SU-DHL-6 (cell line): Measurements from ENCODE around the gene GCNT4.

Experiments used
- EZH2phosphoT487 ChIP-seq: fragments of 200-600 bp; sonication (generic), shearing (Covaris generic); conservative IDR thresholded peaks from 2 replicates; pipeline ENCODE4 v1.6.1; 2018; ENCODE audit warnings: mild to moderate bottlenecking, antibody characterized with exemption, low read length, moderate library complexity, mixed read lengths
- TF ChIP-seq, protein P1 (sequence below): fragments of 200-600 bp; sonication (generic); IDR thresholded peaks from one replicate; pipeline ENCODE4 v1.5.1; 2017; ENCODE audit warnings: antibody characterized with exemption, mild to moderate bottlenecking, low read length, moderate library complexity; ENCODE audit not compliant: insufficient read depth, poor library complexity, severe bottlenecking

DNA sequence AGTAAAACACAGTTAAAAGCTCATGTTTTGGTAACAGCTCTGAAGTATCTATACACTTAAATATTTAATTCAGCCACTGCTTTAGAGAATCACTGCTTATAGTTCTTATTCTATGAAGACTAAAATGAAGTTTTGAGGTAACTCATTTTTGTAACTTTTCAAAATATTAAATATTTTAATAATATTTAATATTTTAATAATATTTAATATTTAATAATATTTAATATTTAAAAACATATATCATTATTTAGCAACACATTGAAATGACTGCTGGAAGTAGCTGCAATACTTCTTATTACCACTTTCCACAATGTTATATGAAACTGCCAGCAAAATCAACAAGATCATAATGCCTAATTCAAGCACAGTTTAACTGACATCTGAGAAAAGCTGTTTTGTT, 18.7 kb upstream of the GCNT4 start:
- TF ChIP-seq, protein P1, sequence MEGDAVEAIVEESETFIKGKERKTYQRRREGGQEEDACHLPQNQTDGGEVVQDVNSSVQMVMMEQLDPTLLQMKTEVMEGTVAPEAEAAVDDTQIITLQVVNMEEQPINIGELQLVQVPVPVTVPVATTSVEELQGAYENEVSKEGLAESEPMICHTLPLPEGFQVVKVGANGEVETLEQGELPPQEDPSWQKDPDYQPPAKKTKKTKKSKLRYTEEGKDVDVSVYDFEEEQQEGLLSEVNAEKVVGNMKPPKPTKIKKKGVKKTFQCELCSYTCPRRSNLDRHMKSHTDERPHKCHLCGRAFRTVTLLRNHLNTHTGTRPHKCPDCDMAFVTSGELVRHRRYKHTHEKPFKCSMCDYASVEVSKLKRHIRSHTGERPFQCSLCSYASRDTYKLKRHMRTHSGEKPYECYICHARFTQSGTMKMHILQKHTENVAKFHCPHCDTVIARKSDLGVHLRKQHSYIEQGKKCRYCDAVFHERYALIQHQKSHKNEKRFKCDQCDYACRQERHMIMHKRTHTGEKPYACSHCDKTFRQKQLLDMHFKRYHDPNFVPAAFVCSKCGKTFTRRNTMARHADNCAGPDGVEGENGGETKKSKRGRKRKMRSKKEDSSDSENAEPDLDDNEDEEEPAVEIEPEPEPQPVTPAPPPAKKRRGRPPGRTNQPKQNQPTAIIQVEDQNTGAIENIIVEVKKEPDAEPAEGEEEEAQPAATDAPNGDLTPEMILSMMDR = no peak
- no peak for TF ChIP-seq EZH2phosphoT487
